NCI-H2171 treated with DMSO at 0.1 percent for 48 hours (cell line): ENCODE data around the gene OR10A3.

ENCODE experiments used
- DNase-seq: peaks from one replicate; lab custom pipeline; 2025; lab: John Stamatoyannopoulos, UW

The OR10A3 gene

GRCh38 chr11:7892059-7892699 is 49.3 kb downstream of the OR10A3 start:
- no peak for DNase-seq

GRCh38 chr11:7890417-7891172 is 50.9 kb downstream of the OR10A3 start:
- no peak for DNase-seq

GRCh38 chr11:7889985-7890384 is 51.5 kb downstream of the OR10A3 start:
- no peak for DNase-seq
